Spleen (tissue), 7 donors: ENCODE results near the gene LCE5A.

Experiments used
- POLR2A ChIP-seq, 3 donors: fragments of 450-650 bp; IDR thresholded peaks; one replicate each; pipeline ENCODE4 v1.5.1; 2017; ENCODE audit warnings: antibody characterized with exemption in 3 of 3, mild to moderate bottlenecking in 1 of 3
- POLR2AphosphoS5 ChIP-seq, 3 donors: sonication (generic); formaldehyde crosslinking; IDR thresholded peaks; one replicate each; pipeline ENCODE4 v1.5.1; 2017; ENCODE audit warnings: antibody characterized with exemption in 3 of 3
- TF ChIP-seq, protein P1 (sequence below), 11 experiments: fragments of 200-600 bp in 7 of 11; fragments of 450-650 bp in 4 of 11; sonication (generic) in 4 of 11; IDR thresholded peaks in 8 of 11; conservative IDR thresholded peaks in 3 of 11; 1 replicate in 7 of 11; 2 replicates in 4 of 11; pipeline versions ENCODE4 v1.4.0 to v1.8.0; 2016 to 2021; ENCODE audit warnings: antibody characterized with exemption in 11 of 11, inconsistent platforms in 4 of 11, mild to moderate bottlenecking in 1 of 11
- donor health status: DM: no; HTN: no; CAD: no; lungs with moderate emphysema.
- donor health status: DM: no; HTN: no; CAD: no.
- donor health status: DM: no; HTN: no; CAD: no.

DNA sequence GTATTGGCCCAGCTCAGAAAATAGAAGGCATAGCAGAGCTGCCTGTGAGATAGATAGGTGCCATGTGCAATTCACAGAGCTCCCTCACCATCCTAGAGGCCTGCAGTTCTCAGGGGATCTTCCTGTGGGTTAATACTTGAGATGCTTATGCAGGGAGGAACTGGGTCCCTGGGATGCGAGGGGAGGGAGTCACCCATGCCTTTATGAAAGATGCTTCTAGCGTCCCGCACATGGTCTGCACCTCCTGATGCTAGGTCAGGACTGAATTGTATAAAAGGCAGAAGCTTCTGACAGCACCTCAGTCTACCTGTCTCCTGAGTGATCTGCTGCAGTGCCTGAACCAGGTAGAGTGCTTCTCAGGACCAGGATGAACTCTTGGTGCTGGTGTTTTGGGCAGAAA lies at the start of gene LCE5A:
- TF ChIP-seq, protein P1, sequence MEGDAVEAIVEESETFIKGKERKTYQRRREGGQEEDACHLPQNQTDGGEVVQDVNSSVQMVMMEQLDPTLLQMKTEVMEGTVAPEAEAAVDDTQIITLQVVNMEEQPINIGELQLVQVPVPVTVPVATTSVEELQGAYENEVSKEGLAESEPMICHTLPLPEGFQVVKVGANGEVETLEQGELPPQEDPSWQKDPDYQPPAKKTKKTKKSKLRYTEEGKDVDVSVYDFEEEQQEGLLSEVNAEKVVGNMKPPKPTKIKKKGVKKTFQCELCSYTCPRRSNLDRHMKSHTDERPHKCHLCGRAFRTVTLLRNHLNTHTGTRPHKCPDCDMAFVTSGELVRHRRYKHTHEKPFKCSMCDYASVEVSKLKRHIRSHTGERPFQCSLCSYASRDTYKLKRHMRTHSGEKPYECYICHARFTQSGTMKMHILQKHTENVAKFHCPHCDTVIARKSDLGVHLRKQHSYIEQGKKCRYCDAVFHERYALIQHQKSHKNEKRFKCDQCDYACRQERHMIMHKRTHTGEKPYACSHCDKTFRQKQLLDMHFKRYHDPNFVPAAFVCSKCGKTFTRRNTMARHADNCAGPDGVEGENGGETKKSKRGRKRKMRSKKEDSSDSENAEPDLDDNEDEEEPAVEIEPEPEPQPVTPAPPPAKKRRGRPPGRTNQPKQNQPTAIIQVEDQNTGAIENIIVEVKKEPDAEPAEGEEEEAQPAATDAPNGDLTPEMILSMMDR (IDR thresholded peaks at IDR 0.05 in 8 of 11, conservative IDR thresholded peaks at IDR 0.05 in 3 of 11), result no peak
- TF ChIP-seq POLR2A (IDR thresholded peaks at IDR 0.05) (no peak), POLR2AphosphoS5 (IDR thresholded peaks at IDR 0.05) (no peak)
